HL-60/S4 treated with phorbol 12-myristate 13-acetate at 8.2 ng/mL for 4 days and 3 days (cell line): ENCODE results near the gene AOC2.
"Not testable (repeated sequence)": the region's sequence is repeated elsewhere in the genome, so short reads cannot be mapped to it uniquely, and the experiment has no call there.

Experiments
- in situ Hi-C: fragments of 300-500 bp; cut with MboI; formaldehyde crosslinking; loops from 2 replicates; pipeline ENCODE4 v1.15.0; 2022; ENCODE audit warnings: low sequenced_read_pairs

AOC2 gene

DNA sequence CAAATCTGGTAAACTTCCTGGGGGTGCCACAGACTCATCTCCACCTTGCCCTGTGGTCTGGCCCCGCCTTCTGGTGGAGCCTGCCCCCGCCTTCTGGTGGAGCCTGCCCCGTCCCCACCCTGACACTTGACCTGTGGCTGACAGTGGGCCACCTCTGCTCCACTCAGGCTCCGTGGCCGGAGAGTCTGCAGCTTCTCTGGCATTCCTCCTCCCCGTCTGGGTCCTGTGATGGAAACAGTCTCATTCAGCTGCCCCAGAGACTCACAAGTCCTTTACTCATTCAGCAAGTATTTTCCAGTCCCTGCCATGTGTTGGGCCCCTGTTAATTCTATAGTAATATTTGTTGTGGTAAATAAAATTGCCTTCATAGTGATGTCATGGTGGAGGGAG lies 35.2 kb downstream of the AOC2 start:
- in situ Hi-C loops, result no loop called here

DNA sequence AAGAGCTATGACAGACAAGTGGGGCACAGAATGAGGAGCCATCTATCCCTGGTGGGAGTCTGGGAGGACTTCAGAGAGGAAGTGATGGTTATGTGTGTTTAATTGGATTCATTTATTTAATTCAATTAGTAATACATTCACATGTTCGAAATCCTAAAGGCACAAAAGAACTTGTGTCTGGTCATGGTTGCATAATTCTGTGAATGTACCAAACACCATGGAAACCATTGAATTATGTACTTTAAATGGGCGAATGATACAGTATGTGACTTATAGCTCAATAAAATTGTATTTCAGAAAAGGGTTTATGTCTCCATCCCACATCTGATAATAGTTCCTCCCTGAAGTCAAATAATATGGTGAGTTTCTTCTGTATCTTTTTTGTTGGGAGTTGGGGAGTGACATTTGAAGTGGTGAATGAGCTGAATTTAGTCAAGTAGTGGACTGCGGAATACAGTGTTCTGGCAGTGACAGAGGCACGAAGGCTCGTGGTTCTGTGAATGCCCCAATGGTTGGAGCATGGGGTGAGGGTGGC lies 36.5 kb downstream of the AOC2 start:
- in situ Hi-C loops, result no loop called here

DNA sequence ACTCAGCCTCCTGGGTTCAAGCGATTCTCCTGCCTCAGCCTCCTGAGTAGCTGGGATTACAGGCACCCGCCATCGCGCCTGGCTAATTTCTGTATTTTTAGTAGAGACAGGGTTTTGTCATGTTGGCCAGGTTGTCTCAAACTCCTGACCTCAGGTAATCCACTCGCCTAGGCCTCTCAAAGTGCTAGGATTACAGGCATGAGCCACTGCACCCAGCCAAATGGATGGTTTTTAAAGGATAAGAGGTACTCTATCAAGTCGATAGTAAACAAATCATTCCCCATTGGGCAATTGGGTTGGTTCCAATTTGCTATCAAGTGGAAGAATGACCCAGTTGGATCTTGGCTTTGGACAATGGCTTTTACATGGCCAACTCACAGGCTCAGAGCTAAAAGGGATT lies 37.3 kb downstream of the AOC2 start:
- in situ Hi-C loops, result not testable (repeated sequence)

DNA sequence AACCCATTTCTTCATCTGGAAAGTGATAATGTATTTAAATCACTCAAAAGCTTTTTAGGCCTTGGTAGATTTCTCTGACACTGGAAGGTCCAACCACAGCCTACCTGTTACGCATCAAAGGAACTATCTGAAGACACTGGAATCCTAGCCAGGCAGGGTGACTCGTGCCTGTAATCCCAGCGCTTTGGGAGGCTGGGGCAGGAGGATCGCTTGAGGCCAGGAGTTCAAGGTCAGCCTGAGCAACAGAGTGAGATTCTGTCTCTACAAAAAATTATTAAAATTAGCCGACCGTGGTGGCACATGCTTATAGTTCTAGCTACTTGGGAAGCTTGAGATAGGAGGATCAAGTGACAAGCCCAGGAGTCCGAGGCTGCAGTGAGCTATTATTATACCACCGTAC lies 37.8 kb downstream of the AOC2 start:
- in situ Hi-C loops, result no loop called here

DNA sequence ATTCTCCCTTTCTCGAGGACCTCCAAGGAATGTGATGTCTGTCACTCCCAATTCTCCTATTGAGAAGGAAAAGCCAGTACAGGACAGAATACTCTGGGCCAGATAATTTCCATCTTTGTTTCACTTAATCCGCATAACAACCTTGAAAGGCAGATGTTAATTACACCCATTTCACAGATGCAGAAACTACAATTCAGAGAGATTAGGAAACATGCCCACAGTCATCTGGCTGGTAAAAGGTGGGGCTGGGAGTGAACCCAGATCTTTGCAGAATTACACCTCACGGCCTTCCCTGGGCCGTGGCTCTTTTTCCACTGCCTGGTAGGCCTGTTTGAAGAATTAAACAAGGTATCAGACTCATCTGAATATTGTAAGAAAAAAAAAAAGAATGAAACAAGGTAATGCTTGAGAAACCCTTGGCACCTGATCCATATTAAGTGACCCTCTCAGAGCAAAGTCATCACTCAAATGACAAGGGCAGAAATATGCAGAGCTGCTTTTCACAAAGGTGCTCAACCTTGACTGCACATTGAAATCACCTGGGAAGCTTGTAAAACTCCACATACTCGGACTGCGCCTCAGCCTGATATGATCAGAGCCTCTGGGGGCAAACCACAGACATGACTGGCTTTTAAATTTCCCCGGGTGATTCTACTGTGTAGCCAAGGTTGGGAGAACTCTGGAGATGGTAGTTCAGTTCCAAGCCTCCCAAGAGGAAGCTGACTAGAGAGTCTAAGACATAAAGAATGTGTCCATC lies 39.6 kb downstream of the AOC2 start:
- in situ Hi-C loops, result no loop called here

DNA sequence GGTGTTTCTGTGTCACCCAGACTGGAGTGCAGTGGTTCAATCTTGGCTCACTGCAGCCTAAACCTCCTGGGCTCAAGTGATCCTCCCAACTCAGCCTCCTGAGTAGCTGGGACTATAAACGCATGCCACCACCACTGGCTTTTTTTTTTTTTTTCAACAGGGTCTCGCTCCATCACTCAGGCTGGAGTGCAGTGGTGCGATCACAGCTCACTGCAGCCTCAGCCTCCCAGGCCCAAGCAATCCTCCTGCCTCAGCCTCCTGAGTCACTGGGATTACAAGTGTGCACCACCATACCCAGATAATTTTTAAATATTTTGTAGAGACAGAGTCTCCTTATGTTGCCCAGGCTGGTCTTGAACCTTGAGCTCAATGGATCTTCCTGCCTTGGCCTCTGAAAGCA lies 41.4 kb downstream of the AOC2 start:
- in situ Hi-C loops, result not testable (repeated sequence)

DNA sequence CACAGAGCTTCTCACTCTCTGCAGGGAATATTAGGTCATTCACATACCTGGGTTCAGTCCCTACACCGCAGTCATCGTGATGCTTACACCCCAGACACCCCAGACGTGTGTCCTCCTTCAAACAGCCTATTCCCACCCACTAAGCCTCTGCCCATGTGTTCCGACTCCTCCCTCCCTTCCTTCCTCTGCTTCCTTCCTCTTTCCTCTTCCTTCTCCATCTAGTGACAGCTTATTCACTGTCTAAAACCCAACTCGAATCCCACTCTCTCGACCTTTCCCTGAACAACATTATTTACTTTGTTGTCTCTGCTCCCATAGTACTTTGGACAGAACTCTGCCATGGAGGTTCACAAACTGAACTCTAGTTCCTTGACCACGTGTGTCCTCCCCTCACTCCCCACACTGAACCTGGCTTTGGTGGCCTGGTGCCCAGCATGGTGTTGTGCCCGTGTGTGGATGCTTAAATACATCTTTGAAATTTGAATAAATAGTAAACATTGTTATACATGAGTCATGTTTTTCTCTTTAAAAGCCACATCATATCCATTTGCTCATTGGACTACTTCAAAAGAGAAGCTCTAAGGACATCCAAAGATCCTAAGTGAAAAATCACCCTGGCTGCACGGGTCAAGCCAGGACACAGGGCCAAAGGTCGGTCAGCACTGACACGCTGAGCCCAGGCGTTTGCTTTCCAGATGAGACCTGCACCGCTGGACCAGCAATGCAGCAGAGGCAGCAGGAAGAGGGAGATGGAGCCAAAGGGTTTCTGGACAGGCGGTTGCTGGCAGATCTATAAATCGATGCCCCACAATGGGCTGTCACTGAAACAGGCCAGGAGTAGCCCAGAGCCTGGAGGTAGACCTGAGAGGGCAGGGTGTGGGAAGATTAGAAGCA lies 42.1 kb downstream of the AOC2 start:
- in situ Hi-C loops, result no loop called here

DNA sequence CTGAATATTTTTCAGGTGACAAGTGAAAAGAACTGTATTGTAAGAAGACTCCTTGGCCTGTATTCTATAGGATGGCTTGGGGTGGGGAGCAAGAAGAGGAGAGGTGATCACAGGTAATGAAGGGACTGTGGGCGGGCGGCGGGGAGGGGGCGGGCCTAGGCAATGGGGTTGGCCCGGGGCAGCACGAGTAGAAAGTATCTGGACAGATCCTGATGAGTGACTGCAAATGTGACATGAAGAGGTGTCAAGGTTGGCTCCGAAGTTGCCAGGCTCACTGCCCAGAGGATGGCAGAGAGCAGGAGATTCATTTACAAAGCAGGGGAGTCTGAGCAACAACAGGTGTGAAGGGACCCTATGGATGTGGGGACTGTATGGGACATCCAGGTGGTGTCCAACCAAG lies 45.4 kb downstream of the AOC2 start:
- in situ Hi-C loops, result no loop called here

DNA sequence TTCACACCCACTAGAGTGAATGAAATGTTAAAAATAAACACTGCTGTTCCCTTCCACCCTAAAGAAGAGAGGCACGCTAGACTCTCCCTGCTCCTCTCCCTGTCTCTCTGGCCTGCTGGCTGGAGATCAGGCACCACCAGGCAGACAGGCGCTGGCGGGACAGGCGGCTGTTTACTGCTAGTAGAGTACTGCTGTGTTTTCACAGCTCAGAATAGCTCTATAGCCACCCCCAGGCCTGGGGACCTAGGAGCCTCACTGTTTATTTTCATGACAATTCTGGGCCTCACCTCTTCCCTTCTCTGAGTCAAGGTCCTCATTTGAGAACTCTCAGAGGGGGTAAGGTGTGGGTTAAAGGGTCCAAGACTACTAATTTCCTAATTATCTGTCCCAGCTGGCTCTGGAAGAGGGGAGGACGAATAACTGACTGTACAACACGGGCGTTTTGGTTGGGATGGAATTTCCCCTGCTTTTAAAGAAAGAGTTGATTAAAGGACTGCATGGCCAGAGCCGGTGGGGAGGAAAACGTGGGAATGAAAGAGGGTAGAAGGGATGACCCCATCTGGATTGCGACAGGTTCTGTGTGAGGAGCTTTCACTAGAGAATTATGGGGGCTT lies 47.3 kb downstream of the AOC2 start:
- in situ Hi-C loops, result no loop called here

DNA sequence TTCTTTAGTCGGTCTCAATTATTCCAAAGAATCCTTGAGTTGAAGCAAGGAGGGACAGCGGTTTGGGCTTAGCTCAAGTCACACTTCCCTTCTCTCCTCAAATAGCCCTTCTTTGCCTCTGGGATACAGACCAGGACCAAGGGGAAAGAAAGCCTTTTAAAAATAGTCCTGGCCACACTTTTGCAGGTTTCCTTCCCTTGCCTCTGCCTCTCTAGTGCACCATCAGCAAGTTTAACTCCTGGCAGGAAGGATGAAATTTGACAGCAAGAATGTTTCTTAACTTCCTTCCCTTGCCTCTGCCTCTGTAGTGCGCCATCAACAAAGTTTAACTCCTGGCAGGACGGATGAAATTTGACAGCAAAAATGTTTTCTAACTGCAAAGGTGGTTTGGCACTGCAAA lies 49.0 kb downstream of the AOC2 start:
- in situ Hi-C loops, result no loop called here

DNA sequence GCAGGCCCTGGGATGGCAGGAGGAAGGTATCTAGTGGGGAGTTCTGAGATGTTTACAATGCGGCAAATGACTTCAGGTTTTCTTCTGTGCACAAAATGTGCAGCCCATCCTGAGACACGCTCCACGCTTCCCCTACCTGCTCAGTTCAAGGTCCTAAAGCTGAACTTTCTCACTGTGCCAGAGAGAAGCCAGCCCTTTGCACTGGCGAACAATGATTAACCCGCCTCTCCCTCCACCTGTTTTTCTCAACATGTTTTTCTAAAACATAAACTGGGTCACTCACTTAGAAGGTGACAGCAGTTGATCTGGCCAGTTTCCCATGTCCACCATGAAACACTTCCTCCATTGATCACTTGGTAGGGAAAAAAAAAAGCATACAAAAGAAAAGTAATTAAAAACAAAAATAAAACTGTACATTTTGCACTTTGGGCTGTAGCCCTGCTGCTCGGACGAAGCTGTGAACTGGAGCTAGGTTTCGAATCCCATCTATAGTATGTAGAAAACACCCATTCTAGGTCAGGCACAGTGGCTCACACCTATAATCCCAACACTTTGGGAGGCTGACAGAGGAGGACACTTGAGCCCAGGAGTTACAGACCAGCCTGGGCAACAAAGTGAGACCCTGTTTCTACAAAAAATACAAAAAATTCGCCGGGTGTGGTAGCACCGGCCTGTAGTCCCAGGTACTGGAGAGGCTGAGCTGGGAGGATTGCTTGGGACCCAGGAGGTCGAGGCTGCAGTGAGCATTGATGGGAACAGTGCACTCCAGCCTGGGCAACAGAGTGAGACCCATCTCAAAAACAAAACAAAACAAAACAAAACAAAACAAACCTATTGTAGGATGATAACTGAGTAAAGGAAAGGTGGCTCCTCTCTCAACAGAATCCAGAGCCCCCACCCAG lies 50.2 kb downstream of the AOC2 start:
- in situ Hi-C loops, result no loop called here

DNA sequence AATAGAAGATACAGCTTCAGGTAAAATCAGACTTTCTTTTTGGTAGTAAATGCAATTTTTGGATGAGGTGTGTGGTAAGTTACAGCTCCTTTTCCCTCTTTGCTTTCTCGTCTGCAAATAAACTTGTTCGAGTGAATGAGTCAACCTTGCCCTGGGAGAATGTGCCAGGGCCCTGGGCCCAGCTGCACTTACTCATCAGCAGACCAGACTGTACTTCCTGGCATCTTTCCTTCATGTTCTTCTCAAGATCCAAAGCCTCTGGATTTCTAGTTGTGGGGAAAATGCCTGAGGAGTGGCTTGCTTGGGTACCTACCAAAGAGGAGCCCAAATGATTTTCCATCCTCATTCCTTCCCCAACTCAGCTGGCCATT lies 50.8 kb downstream of the AOC2 start:
- in situ Hi-C loops, result no loop called here

DNA sequence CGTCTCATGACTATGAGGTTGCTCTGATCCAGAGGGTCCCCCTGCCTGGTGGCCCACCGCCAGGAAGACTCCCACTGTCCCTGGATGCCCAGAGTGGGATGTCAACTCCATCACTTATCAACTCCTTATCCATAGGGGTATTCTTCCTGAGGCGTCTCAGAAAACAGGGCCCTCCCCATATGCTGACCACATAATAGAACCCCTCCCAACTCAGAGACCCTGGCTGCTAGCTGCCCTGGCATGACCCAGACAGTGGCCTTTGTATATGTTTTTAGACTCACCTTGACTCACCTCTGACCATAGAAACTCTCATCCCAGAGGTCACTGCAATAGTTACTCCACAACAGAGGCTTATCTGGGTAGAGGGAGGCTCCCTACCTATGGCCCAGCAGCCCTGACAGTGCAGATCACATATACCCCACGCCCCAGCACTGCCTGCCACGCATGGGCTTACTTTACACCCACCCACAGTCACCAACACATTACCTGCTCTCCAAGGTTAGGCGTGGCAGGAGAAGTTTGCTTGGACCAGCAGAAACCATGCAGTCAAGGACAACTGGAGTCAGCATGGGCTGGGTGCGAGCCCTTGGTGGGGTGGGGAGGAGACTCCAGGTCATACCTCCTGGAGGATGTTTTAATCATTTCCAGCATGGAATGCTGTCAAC lies 53.9 kb downstream of the AOC2 start:
- in situ Hi-C loops, result no loop called here

DNA sequence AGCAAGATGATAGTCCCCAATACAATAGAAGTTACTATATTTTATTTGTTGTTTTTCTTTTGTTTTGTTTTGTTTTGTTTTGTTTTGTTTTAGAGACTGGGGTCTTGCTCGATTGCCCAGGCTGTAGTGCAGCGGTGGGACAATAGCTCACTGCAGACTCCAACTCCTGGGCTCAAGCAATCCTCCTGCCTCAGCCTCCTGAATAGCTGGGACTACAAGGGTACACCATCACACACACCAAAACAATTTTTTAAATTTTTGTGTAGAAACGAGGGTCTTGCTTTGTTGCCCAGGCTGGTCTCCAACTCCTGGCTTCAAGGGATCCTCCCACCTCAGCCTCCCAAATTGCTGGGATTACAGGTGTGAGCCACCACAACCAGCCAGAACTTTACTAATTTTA lies 55.6 kb downstream of the AOC2 start:
- in situ Hi-C loops, result not testable (repeated sequence)
